ENCODE measurements around the gene SHROOM1.

- TF ChIP-seq CTCF (IDR thresholded peaks at IDR 0.05 in 4 of 5, conservative IDR thresholded peaks at IDR 0.05 in 1 of 5) (no peak), POLR2A (IDR thresholded peaks at IDR 0.05) (no peak)
These were observed 25.6 kb upstream of the SHROOM1 start for GRCh38 chr5:132856011-132856410.

Data from gastrocnemius medialis (tissue), 4 donors.